Kidney epithelial cell (primary cell): ENCODE results near the gene EPHA4. TPM values are rescaled to one million over a fixed set of nuclear protein-coding genes. Genes with fewer than 3 reads are reported as not detected.

Experiments
- DNase-seq: peaks from one replicate; pipeline ENCODE4 v3.0.0-alpha.2; 2010; ENCODE audit warnings: low read depth
- H3K27me3 ChIP-seq: 2 replicates; pipeline ENCODE4 v1.6.0; 2011; ENCODE audit warnings: low read length; ENCODE audit not compliant: control insufficient read depth, insufficient read depth
- H3K36me3 ChIP-seq: 2 replicates; pipeline ENCODE4 v1.5.1; 2011; ENCODE audit warnings: low read length; ENCODE audit not compliant: control insufficient read depth, insufficient read depth
- H3K4me3 ChIP-seq: 2 replicates; pipeline ENCODE4 v1.5.1; 2011; ENCODE audit warnings: low read depth, mild to moderate bottlenecking, control low read depth, low read length
- total RNA-seq: library from RNA; depleted of rRNA; stranded (reverse); fragments of >200 nt; gene quantifications from 2 replicates; pipeline ENCODE4 v1.2.3, GENCODE V29; 2015
- TF ChIP-seq, protein P1 (sequence below): IDR thresholded peaks from 2 replicates; pipeline ENCODE4 v1.5.1; 2011; ENCODE audit warnings: mild to moderate bottlenecking, moderate library complexity, low read length, control low read depth, inconsistent platforms; ENCODE audit not compliant: insufficient read depth, poor library complexity, severe bottlenecking

EPHA4 gene
- total RNA-seq, 1 donor from 2014 or later: 6.6 TPM

DNA sequence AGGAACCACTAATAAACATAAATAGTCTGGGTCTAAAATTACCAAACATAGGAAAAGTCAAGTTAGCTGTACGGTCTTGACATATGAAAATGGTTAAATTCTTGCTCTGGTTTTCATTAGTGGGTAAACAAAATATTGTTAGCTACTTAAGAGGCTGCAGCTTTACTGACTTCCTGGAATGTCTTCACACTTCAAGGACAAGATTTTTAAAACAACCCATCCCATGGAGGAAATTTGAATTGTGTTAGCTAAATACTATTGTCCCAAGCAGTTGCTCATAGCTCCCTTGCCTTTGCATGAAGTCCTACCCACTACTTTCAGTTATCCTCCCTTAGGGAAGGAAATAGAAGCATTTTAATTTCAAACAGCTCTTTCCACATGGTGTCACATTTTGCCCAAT is 128.5 kb downstream of the EPHA4 start:
- TF ChIP-seq, protein P1, sequence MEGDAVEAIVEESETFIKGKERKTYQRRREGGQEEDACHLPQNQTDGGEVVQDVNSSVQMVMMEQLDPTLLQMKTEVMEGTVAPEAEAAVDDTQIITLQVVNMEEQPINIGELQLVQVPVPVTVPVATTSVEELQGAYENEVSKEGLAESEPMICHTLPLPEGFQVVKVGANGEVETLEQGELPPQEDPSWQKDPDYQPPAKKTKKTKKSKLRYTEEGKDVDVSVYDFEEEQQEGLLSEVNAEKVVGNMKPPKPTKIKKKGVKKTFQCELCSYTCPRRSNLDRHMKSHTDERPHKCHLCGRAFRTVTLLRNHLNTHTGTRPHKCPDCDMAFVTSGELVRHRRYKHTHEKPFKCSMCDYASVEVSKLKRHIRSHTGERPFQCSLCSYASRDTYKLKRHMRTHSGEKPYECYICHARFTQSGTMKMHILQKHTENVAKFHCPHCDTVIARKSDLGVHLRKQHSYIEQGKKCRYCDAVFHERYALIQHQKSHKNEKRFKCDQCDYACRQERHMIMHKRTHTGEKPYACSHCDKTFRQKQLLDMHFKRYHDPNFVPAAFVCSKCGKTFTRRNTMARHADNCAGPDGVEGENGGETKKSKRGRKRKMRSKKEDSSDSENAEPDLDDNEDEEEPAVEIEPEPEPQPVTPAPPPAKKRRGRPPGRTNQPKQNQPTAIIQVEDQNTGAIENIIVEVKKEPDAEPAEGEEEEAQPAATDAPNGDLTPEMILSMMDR: no peak

DNA sequence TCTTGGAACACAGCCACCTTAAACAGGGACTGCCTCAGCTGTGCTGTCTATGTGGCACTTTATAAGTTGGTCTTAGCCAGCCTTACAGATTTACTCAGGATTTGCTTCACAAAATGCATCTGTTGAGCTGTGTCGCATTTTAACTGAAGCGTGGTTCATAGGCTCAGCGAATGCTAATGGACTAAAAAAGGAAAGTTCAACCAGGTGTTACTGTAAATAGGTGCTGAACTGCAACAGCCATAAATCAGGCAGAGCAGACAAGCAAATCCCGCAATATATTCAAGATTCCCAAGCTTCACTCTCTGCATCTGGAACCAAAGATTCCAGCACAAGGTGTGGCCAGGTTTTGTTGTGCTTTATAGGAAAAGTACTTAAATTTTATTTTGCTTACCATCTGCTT is 130.0 kb downstream of the EPHA4 start:
- H3K4me3 ChIP-seq: no peak overlapping the region
- no peaks in the 10 kb centered on the region for H3K27me3 ChIP-seq
- TF ChIP-seq, protein P1: no peak
- DNase-seq: no peak
- H3K36me3 ChIP-seq: no peaks in the 10 kb centered on the region

More for the DNA sequence above, 128.5 kb downstream of the EPHA4 start:
- Histone ChIP-seq H3K36me3 (no peaks in the 10 kb centered on the region), H3K27me3 (no peaks in the 10 kb centered on the region), H3K4me3 (no peak overlapping the region)
- no peak for DNase-seq

DNA sequence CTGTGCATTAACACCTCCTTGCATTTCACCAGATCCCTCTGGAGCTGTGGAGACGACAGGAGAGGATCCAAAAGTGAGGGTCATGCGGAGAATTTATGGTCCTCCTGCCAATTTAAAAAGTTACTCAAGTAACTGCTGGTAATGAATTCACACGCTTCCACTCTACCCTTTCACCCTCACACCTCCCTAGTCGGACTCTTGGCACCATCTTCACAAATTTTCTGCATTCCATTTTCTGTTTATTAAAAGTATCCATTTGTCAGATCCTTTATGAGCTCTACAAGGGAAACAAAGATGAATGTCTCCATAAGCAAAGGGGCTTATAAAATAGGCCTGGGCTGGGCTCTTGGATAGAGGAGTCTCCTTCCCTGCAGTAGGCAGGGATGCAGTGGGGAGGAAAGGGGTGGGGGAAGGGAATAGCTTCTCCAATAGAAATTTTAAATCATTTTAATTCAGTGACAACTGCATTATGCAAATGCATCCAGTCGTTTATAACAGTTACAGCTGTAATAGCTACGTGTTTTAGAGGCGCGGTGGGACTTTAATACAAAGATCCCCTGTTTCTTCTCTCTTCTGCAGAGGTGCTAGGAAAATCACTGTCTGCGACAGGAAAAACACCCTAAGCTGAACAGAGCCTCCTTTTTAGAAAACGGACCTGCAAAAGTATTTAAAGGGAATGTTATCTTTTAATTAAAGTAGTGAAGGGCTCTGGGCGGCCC is 132.2 kb downstream of the EPHA4 start:
- TF ChIP-seq, protein P1: no peak
- DNase-seq: no peak

DNA sequence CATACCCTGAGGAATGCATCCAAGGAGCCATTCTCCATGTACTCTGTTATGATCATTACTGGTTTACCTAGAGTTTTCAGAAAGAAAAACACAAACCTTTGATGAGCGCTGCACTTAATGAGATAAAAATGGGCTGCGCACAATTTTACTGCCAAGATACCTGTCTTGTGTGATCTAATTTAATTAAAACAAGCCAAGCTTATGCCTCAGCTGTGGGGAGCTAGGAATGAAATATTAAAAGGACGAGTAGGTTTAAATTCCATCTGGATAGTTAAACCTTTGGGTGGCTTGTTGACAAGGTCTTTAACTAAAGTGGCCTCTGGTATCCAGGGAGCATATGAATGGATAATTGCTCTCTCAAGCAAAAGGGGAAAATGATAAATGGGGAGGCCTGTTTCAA is 135.0 kb downstream of the EPHA4 start:
- Histone ChIP-seq H3K27me3 (no peaks in the 10 kb centered on the region), H3K36me3 (no peaks in the 10 kb centered on the region), H3K4me3 (no peak overlapping the region)
- no peak for DNase-seq
- TF ChIP-seq, protein P1: no peak

More for the DNA sequence above, 132.2 kb downstream of the EPHA4 start:
- no peaks in the 10 kb centered on the region for H3K36me3 ChIP-seq
- H3K27me3 ChIP-seq: no peaks in the 10 kb centered on the region
- H3K4me3 ChIP-seq: no peak overlapping the region

DNA sequence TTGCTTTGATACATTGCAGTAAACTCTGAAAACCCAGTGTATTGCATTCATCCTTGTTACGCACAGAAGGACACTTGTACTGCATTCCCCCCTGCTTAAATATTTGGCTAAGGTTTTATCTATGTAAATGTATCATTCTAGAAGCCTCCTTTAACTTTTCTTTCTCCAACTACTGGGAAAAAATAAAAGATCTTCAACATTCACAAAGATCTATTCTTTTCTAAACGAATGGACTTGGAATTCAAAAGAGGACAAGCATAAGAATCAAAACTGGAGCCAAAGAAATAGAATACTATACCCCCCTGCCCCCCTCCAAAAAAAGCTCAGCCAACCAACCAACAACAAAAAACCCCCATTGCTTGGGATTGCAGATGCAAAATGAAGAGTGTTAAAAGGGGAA is 136.9 kb downstream of the EPHA4 start:
- TF ChIP-seq, protein P1: no peak
- H3K4me3 ChIP-seq: no peak overlapping the region
- H3K36me3 ChIP-seq: no peaks in the 10 kb centered on the region
- H3K27me3 ChIP-seq: no peaks in the 10 kb centered on the region
- no peak for DNase-seq

DNA sequence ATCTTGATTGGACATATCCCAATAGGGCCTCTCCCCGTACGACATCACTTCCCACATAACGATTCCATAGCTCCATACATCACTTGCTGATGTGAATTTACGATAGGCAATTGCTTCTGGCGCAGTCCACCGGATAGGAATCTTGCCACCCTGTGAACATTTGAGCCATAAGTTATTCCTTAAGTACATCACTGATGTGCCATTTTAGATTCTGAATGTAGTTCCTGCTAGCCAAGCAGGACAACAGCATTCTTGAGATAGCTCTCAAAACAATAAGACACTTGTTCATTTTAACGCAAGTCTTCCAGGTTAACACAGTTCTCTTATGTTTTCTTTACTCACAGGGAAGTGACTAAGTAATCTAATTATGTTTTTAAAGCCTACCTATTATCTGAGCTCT is 138.0 kb downstream of the EPHA4 start:
- no peak for DNase-seq
- TF ChIP-seq, protein P1: no peak

More for the DNA sequence above, 138.0 kb downstream of the EPHA4 start:
- no peaks in the 10 kb centered on the region for H3K27me3 ChIP-seq
- no peaks in the 10 kb centered on the region for H3K36me3 ChIP-seq
- H3K4me3 ChIP-seq: no peak overlapping the region
